ENCODE measurements around the gene GFRAL. TPM values are rescaled to one million over a fixed set of nuclear protein-coding genes. Genes with fewer than 3 reads are reported as not detected.

The GFRAL gene
- polyA plus RNA-seq, 1 of the 3 experiments (the other 2 are of a cell fraction), result not detected

GRCh38 chr6:55448451-55448850, 121.2 kb downstream of the GFRAL start:
- H3K36me3 ChIP-seq (replicated peaks in 1 of 2; ENCODE audit: control insufficient read depth in 1 of 2, insufficient read depth in 2 of 2, low read length in 1 of 2), result no peaks in the 10 kb centered on the region
- H3F3A ChIP-seq (replicated peaks; ENCODE audit: insufficient read depth), result no peaks in the 10 kb centered on the region
- no peak overlapping the region for H3K4me2 ChIP-seq
- no peak overlapping the region for H3K4me3 ChIP-seq (ENCODE audit: low read depth in 2 of 2, low read length in 1 of 2)
- no peaks in the 10 kb centered on the region for H3K27me3 ChIP-seq (ENCODE audit: insufficient read depth)
- TF ChIP-seq TCF12 (IDR thresholded peaks at IDR 0.05) (peak; percentile 33), FOXM1 (IDR thresholded peaks at IDR 0.05; ENCODE audit: low read depth) (no peak)
- no peak for DNase-seq
- H3K27ac ChIP-seq (ENCODE audit: low read depth in 2 of 2, low read length in 1 of 2), result no peak overlapping the region
- H3K4me1 ChIP-seq (ENCODE audit: control insufficient read depth in 1 of 2, insufficient read depth in 2 of 2, low read depth in 1 of 2, low read length in 1 of 2), result no peaks in the 10 kb centered on the region
- H4K20me1 ChIP-seq (ENCODE audit: insufficient read depth), result no peaks in the 10 kb centered on the region
- no peaks in the 10 kb centered on the region for H3K9me3 ChIP-seq
- H3K9ac ChIP-seq, result no peak overlapping the region
- ChIA-PET CTCF (interaction anchor here (1.4 to 7.7 kb wide), 2 partner anchors 22 to 436 kb away, joined by 3 to 64 read pairs; no protein-coding TSS in a partner anchor), POLR2A (no interaction called here)
- H3K9me2 ChIP-seq, result 0 out of 2 replicates have a peak, but pooled peaks cover 5% of the 10 kb centered on the region
- no peaks in the 10 kb centered on the region for H3K79me2 ChIP-seq (ENCODE audit: insufficient read depth)
- no peak overlapping the region for H2AFZ ChIP-seq (ENCODE audit: low read depth)

DNA sequence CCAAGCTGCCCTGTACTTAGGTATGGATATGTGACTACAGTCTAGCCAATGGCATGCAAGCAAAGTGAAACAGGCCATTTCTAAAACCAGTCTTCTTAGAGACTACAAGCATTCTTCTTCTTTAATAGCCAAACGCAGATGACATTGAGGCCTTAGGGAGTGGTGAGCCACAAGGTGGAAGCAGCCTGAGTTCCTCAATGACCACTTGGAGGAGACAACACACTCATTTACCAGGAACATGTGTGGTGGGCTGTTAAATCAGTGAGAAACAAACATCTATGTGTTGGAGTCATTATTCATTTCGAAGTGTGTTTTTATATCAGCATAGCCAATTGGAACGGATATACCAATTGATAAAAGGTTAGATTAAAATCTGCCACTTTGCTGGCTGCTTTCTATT, 122.0 kb downstream of the GFRAL start:
- H3F3A ChIP-seq (replicated peaks; ENCODE audit: insufficient read depth), result no peaks in the 10 kb centered on the region
- no peaks in the 10 kb centered on the region for H3K9me2 ChIP-seq
- DNase-seq, result no peak
- H3K36me3 ChIP-seq (replicated peaks in 1 of 2; ENCODE audit: control insufficient read depth in 1 of 2, insufficient read depth in 2 of 2, low read length in 1 of 2), result no peaks in the 10 kb centered on the region
- H3K4me1 ChIP-seq (ENCODE audit: control insufficient read depth in 1 of 2, insufficient read depth in 2 of 2, low read depth in 1 of 2, low read length in 1 of 2), result no peaks in the 10 kb centered on the region
- no peak for TF ChIP-seq TAF1 (IDR thresholded peaks at IDR 0.05; ENCODE audit: borderline replicate concordance, low read depth, low read length)
- no peak for TF ChIP-seq TCF12 (IDR thresholded peaks at IDR 0.05)
- no peak for TF ChIP-seq RCOR1 (IDR thresholded peaks at IDR 0.05; ENCODE audit: low read length)
- no peak for TF ChIP-seq FOXJ3 (CRISPR knock-in tag; IDR thresholded peaks at IDR 0.05)
- TF ChIP-seq ZBTB33 (IDR thresholded peaks at IDR 0.05; ENCODE audit: borderline replicate concordance, low read depth), result no peak
- TF ChIP-seq MEF2A (IDR thresholded peaks at IDR 0.05; ENCODE audit: borderline replicate concordance, low read depth), result no peak
- TF ChIP-seq USF2 (IDR thresholded peaks at IDR 0.05; ENCODE audit: borderline replicate concordance, low read depth, low read length), result no peak
- TF ChIP-seq IRF3 (IDR thresholded peaks at IDR 0.05; ENCODE audit: low read depth, low read length), result no peak
- TF ChIP-seq, protein P1, sequence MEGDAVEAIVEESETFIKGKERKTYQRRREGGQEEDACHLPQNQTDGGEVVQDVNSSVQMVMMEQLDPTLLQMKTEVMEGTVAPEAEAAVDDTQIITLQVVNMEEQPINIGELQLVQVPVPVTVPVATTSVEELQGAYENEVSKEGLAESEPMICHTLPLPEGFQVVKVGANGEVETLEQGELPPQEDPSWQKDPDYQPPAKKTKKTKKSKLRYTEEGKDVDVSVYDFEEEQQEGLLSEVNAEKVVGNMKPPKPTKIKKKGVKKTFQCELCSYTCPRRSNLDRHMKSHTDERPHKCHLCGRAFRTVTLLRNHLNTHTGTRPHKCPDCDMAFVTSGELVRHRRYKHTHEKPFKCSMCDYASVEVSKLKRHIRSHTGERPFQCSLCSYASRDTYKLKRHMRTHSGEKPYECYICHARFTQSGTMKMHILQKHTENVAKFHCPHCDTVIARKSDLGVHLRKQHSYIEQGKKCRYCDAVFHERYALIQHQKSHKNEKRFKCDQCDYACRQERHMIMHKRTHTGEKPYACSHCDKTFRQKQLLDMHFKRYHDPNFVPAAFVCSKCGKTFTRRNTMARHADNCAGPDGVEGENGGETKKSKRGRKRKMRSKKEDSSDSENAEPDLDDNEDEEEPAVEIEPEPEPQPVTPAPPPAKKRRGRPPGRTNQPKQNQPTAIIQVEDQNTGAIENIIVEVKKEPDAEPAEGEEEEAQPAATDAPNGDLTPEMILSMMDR (IDR thresholded peaks at IDR 0.05), result no peak
- TF ChIP-seq NRF1 (IDR thresholded peaks at IDR 0.05; ENCODE audit: low read depth, low read length), result no peak
- no peak for TF ChIP-seq RFX5 (IDR thresholded peaks at IDR 0.05; ENCODE audit: low read length)
- TF ChIP-seq TEAD4 (IDR thresholded peaks at IDR 0.05; ENCODE audit: borderline replicate concordance, insufficient read depth), result no peak
- TF ChIP-seq NFIC (IDR thresholded peaks at IDR 0.05; ENCODE audit: borderline replicate concordance), result no peak
- TF ChIP-seq, protein P2, sequence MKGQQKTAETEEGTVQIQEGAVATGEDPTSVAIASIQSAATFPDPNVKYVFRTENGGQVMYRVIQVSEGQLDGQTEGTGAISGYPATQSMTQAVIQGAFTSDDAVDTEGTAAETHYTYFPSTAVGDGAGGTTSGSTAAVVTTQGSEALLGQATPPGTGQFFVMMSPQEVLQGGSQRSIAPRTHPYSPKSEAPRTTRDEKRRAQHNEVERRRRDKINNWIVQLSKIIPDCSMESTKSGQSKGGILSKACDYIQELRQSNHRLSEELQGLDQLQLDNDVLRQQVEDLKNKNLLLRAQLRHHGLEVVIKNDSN (IDR thresholded peaks at IDR 0.05; ENCODE audit: borderline replicate concordance, low read depth), result no peak
- TF ChIP-seq FOXM1 (IDR thresholded peaks at IDR 0.05; ENCODE audit: low read depth), result no peak
- TF ChIP-seq MXI1 (IDR thresholded peaks at IDR 0.05; ENCODE audit: low read depth, low read length), result no peak
- TF ChIP-seq PBX3 (IDR thresholded peaks at IDR 0.05), result no peak
- ChIA-PET POLR2A (no interaction called here), CTCF (interaction anchor here (7.7 kb wide), 1 partner anchor 436 kb away, joined by 64 read pairs; no protein-coding TSS in a partner anchor)
- no peaks in the 10 kb centered on the region for H3K27me3 ChIP-seq (ENCODE audit: insufficient read depth)
- no peak overlapping the region for H3K4me2 ChIP-seq
- no peaks in the 10 kb centered on the region for H3K9me3 ChIP-seq
- no peaks in the 10 kb centered on the region for H3K79me2 ChIP-seq (ENCODE audit: insufficient read depth)
- H2AFZ ChIP-seq (ENCODE audit: low read depth), result no peak overlapping the region; the same call in 1 of the 2 replicates
- H3K9ac ChIP-seq, result no peak overlapping the region
- no peak overlapping the region for H3K4me3 ChIP-seq (ENCODE audit: low read depth in 2 of 2, low read length in 1 of 2)
- H4K20me1 ChIP-seq (ENCODE audit: insufficient read depth), result no peaks in the 10 kb centered on the region
- WGBS (ENCODE audit: low lambda C conversion rate), result 42% methylated on average over 3 of the region's 3 CpGs
- no peak overlapping the region for H3K27ac ChIP-seq (ENCODE audit: low read depth in 2 of 2, low read length in 1 of 2)

Measured in SK-N-SH (cell line).